Occipital lobe (tissue), 2 donors: ENCODE measurements around the gene SLC34A1. TPM values are rescaled to one million over a fixed set of nuclear protein-coding genes. Genes with fewer than 3 reads are reported as not detected.
"Not testable (repeated sequence)": the region's sequence is repeated elsewhere in the genome, so short reads cannot be mapped to it uniquely, and the experiment has no call there.

Experiments
- DNase-seq: peaks from one replicate; lab custom pipeline; 2025; lab: John Stamatoyannopoulos, UW
- total RNA-seq: library from RNA; depleted of rRNA; stranded (reverse); fragments of >200 nt; gene quantifications from one replicate; pipeline ENCODE4 v1.2.3, GENCODE V29; 2014

Gene SLC34A1
- total RNA-seq, 1 donor from 2014 or later, result not detected

GRCh38 chr5:177355162-177355867 lies 28.9 kb upstream of the SLC34A1 start:
- no peak for DNase-seq

DNA sequence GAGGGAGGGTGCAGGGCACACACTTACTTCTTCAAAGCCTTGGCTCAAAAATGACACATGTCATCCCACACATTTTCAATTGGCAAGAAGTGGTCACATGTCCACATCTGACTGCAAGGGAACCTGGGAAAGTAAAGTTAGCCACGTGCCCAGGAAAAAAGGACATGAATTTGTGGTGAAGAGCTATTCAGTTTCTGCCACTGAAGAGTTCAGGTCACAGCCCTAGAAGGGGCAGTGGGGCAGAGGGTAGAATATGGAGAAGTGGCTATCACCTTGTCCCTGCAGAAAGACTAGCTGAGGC lies 28.4 kb upstream of the SLC34A1 start:
- DNase-seq, result no peak

- DNase-seq, result no peak
Measured at GRCh38 chr5:177356746-177357145, 27.5 kb upstream of the SLC34A1 start.

DNA sequence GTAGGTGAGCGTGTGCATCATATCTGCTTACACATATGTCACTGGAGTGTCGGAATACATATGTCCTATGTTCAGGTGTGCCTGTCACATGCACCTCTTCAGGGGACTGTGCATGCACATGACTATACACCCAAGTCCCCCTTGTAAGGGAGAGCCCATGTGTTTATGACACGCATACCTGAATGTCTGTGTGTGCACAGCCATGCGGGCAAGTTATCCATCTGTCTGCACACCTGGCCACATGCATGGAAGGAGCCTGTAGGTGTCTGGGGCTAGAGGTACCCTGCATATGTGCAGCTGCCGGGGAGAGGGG lies 27.1 kb upstream of the SLC34A1 start:
- no peak for DNase-seq

DNA sequence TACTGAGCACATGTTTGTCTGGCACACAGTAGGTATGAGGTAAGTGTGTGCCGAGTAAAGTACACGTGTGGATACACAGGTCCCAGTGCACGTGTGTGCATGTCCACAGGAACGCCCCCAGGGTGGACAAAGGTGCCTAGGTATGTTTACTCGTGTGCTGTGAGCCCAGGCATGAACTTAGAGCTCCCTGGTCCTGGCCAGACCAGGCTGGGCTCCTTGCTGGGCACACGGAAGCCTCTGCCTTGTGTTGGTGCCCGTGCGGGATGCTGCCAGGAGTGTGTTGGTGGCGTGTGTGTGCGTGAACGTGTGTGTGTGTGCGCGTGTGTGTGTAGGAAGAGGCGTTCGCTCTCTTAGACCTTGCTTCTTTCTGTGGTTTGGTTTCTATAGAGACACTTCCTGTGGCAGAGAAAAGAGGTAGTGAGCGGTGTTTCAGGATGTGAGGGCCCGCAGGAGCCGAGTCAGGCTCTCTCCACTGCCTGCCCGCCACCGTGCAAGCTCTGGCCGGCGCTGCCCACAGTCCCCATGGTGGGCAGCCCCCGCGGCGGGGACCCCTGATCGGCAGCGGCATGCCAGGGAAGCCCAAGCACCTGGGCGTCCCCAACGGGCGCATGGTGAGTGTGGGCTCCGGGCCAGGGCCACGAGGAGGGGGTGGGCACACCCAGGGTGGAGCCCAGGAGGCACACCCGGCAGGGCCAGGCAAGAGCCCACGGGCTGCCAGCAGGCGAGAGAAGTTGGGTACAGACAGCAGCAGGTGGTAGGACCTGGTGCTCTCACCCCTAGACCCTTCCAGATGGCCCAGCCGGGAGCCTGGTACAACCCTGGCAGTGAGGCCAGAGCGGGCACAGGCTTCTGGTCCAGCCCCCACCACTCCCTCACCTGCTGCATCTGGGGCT lies 26.5 kb upstream of the SLC34A1 start, which contains the start of gene RGS14:
Gene RGS14 (plus strand): TSS at position 466 of the 893 bp plus-strand sequence. CDS start 101 bp downstream, at position 567.
- no peak for DNase-seq

GRCh38 chr5:177358370-177358819 lies 25.8 kb upstream of the SLC34A1 start:
- no peak for DNase-seq

- DNase-seq, result no peak
Measured at GRCh38 chr5:177359451-177359851, 24.8 kb upstream of the SLC34A1 start.

- DNase-seq, result no peak
Measured at GRCh38 chr5:177359860-177360259, 24.4 kb upstream of the SLC34A1 start.

- DNase-seq, result not testable (repeated sequence)
Measured at GRCh38 chr5:177360740-177361139, 23.5 kb upstream of the SLC34A1 start.

GRCh38 chr5:177361418-177362291 lies 22.6 kb upstream of the SLC34A1 start:
- DNase-seq, result no peak

GRCh38 chr5:177362292-177362609 lies 22.0 kb upstream of the SLC34A1 start:
- no peak for DNase-seq

- DNase-seq, result no peak
Measured at GRCh38 chr5:177362610-177363507, 21.4 kb upstream of the SLC34A1 start.

DNA sequence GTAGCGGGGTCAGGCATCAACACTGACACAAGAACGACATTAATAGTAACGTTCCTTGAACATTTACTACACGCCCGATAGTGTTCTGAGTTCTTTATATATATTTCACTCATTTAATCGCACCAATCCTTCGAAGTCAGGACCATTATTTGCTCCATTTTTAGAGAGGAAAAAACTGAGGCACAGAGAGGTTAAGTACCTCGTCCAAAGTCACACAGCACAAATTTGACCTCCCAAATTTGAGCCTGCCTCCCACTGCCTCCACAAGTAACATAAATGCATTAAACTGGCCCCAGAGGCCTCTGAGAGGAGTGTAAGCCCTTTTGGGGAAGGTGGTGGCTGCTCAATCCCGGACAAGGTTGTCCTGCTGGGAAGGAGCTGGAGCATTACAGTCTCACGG lies 20.7 kb upstream of the SLC34A1 start:
- DNase-seq, result no peak

DNA sequence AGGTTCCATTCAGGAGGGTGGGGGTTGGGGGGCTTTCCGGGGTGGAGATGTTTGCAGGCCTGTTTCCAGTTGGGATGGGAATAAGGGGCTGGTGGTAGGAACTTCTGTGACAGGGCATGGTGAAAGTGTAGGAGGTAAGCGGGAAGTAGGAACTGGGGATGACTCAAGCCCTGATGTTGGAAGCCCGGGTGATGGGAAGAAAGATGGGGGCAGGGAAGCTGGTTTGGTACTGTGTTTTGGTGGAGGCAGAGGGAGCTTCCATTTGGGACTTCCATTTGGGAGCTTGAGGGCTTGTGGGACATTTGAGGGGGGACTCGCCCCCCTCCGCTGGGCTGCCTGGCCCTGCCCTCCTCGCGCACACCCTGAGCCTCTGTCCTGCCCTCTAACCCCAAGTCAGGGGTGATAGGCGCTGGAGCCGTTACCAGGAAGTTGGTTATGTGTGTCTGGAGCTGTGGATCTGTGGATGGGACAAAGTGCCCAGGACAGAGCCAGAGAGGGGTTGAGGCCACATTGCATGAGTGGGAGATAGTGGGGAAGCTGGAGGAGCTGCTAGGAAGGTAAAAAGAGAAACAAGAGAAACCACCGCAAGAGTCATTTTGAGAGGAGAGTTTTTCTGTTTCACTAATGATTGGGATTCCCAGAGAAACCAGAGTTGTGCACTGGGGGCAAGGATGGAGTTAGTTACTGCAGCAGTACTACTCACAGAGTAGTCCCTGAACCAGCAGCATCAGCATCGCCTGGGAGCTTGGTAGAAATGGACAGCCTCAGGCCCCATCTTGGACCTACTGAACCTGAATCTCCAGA lies 19.9 kb upstream of the SLC34A1 start:
- DNase-seq, result no peak

GRCh38 chr5:177365845-177366527 lies 18.2 kb upstream of the SLC34A1 start:
- no peak for DNase-seq

GRCh38 chr5:177366528-177367322 lies 17.5 kb upstream of the SLC34A1 start:
- DNase-seq, result no peak

DNA sequence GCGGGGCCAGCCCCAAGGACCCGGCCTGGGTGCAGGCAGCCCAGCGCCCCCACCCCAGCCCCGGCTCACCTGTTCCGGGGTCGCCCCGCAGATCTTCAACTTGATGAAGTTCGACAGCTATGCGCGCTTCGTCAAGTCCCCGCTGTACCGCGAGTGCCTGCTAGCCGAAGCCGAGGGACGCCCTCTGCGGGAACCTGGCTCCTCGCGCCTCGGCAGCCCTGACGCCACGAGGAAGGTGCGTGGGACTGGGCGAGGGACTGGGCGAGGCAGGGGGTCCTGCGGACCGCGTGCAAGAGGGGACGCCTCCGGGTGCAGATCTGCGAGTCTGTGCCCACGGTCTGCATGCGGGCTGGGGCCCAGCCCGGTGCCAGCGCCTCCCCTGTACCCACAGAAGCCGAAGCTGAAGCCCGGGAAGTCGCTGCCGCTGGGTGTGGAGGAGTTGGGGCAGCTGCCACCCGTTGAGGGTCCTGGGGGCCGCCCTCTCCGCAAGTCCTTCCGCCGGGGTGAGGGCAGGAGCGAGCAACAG lies 16.8 kb upstream of the SLC34A1 start:
- DNase-seq, result no peak
